ENCODE data around the gene NKIRAS2. TPM values are rescaled to one million over a fixed set of nuclear protein-coding genes. Genes with fewer than 3 reads are reported as not detected.

The NKIRAS2 gene
- total and polyA plus RNA-seq, 2 experiments from 2014 or later: 31.3 to 52.9 TPM

DNA sequence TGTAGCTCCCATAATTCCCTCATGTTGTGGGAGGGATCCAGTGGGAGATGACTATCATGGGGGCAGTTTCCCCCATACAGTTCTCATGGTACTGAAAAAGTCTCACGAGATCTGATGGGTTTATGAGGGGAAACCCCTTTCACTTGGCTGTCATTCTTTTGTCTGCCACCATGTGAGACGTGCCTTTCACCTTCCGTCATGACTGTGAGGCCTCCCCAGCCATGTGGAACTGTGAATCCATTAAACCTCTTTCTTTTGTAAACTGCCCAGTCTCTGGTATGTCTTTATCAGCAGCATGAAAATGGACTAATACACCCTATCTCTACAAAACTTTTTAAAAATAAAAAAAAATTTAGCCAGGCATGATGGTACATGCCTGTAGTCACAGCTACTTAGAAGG, 36.7 kb downstream of the NKIRAS2 start:
- Histone ChIP-seq H3K36me3 (ENCODE audit: insufficient read depth) (no peaks in the 10 kb centered on the region), H2AFZ (no peak overlapping the region), H3K4me2 (no peak overlapping the region), H3F3A (replicated peaks; ENCODE audit: low read depth) (no peaks in the 10 kb centered on the region), H3K79me2 (replicated peaks; ENCODE audit: insufficient read depth) (no peaks in the 10 kb centered on the region), H3K27ac (ENCODE audit: low read depth) (no peak overlapping the region), H3K27me3 (ENCODE audit: insufficient read depth) (no peaks in the 10 kb centered on the region), H3K4me3 (no peak overlapping the region), H3K9me2 (ENCODE audit: insufficient read depth) (no peaks in the 10 kb centered on the region), H4K20me1 (replicated peaks; ENCODE audit: insufficient read depth) (no peaks in the 10 kb centered on the region), H3K4me1 (ENCODE audit: insufficient read depth) (peaks cover 22% of the 10 kb centered on the region)
- peaks cover 22% of the 10 kb centered on the region for H3K27me3 Mint-ChIP-seq (ENCODE audit: insufficient read depth, low read depth, poor library complexity)
- ATAC-seq (no peak), DNase-seq (ENCODE audit: low spot score) (no peak)
- H3K4me3 Mint-ChIP-seq: no peak overlapping the region
- no peak overlapping the region for H3K27ac Mint-ChIP-seq
- peaks cover 45% of the 10 kb centered on the region for H3K4me1 Mint-ChIP-seq
- H3K36me3 Mint-ChIP-seq (ENCODE audit: low read depth): no peaks in the 10 kb centered on the region; the same call in 2 of the 3 replicates
- TF ChIP-seq ZNF114 (CRISPR knock-in tag; IDR thresholded peaks at IDR 0.05) (no peak), JUNB (IDR thresholded peaks at IDR 0.05; ENCODE audit: unreplicated experiment) (no peak), CREB1 (CRISPR knock-in tag; IDR thresholded peaks at IDR 0.05; ENCODE audit: low read depth) (no peak), STAT1 (IDR thresholded peaks at IDR 0.05; ENCODE audit: unreplicated experiment) (no peak), POLR2AphosphoS5 (IDR thresholded peaks at IDR 0.05; ENCODE audit: low read depth) (no peak), EZH2 (IDR thresholded peaks at IDR 0.05; ENCODE audit: low read depth, unreplicated experiment) (no peak), EZH2phosphoT487 (IDR thresholded peaks at IDR 0.05; ENCODE audit: unreplicated experiment) (no peak), ZNF331 (CRISPR knock-in tag; IDR thresholded peaks at IDR 0.05; ENCODE audit: low read depth) (no peak), NANOG (IDR thresholded peaks at IDR 0.05; ENCODE audit: borderline replicate concordance) (no peak)
- TF ChIP-seq, protein P1, sequence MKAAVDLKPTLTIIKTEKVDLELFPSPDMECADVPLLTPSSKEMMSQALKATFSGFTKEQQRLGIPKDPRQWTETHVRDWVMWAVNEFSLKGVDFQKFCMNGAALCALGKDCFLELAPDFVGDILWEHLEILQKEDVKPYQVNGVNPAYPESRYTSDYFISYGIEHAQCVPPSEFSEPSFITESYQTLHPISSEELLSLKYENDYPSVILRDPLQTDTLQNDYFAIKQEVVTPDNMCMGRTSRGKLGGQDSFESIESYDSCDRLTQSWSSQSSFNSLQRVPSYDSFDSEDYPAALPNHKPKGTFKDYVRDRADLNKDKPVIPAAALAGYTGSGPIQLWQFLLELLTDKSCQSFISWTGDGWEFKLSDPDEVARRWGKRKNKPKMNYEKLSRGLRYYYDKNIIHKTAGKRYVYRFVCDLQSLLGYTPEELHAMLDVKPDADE (IDR thresholded peaks at IDR 0.05): no peak
- TF ChIP-seq, protein P2, sequence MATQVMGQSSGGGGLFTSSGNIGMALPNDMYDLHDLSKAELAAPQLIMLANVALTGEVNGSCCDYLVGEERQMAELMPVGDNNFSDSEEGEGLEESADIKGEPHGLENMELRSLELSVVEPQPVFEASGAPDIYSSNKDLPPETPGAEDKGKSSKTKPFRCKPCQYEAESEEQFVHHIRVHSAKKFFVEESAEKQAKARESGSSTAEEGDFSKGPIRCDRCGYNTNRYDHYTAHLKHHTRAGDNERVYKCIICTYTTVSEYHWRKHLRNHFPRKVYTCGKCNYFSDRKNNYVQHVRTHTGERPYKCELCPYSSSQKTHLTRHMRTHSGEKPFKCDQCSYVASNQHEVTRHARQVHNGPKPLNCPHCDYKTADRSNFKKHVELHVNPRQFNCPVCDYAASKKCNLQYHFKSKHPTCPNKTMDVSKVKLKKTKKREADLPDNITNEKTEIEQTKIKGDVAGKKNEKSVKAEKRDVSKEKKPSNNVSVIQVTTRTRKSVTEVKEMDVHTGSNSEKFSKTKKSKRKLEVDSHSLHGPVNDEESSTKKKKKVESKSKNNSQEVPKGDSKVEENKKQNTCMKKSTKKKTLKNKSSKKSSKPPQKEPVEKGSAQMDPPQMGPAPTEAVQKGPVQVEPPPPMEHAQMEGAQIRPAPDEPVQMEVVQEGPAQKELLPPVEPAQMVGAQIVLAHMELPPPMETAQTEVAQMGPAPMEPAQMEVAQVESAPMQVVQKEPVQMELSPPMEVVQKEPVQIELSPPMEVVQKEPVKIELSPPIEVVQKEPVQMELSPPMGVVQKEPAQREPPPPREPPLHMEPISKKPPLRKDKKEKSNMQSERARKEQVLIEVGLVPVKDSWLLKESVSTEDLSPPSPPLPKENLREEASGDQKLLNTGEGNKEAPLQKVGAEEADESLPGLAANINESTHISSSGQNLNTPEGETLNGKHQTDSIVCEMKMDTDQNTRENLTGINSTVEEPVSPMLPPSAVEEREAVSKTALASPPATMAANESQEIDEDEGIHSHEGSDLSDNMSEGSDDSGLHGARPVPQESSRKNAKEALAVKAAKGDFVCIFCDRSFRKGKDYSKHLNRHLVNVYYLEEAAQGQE (IDR thresholded peaks at IDR 0.05; ENCODE audit: unreplicated experiment): no peak
- TF ChIP-seq, protein P3, sequence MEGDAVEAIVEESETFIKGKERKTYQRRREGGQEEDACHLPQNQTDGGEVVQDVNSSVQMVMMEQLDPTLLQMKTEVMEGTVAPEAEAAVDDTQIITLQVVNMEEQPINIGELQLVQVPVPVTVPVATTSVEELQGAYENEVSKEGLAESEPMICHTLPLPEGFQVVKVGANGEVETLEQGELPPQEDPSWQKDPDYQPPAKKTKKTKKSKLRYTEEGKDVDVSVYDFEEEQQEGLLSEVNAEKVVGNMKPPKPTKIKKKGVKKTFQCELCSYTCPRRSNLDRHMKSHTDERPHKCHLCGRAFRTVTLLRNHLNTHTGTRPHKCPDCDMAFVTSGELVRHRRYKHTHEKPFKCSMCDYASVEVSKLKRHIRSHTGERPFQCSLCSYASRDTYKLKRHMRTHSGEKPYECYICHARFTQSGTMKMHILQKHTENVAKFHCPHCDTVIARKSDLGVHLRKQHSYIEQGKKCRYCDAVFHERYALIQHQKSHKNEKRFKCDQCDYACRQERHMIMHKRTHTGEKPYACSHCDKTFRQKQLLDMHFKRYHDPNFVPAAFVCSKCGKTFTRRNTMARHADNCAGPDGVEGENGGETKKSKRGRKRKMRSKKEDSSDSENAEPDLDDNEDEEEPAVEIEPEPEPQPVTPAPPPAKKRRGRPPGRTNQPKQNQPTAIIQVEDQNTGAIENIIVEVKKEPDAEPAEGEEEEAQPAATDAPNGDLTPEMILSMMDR (conservative IDR thresholded peaks at IDR 0.05; ENCODE audit: low read depth in 2 of 2): no peak
- TF ChIP-seq, protein P4, sequence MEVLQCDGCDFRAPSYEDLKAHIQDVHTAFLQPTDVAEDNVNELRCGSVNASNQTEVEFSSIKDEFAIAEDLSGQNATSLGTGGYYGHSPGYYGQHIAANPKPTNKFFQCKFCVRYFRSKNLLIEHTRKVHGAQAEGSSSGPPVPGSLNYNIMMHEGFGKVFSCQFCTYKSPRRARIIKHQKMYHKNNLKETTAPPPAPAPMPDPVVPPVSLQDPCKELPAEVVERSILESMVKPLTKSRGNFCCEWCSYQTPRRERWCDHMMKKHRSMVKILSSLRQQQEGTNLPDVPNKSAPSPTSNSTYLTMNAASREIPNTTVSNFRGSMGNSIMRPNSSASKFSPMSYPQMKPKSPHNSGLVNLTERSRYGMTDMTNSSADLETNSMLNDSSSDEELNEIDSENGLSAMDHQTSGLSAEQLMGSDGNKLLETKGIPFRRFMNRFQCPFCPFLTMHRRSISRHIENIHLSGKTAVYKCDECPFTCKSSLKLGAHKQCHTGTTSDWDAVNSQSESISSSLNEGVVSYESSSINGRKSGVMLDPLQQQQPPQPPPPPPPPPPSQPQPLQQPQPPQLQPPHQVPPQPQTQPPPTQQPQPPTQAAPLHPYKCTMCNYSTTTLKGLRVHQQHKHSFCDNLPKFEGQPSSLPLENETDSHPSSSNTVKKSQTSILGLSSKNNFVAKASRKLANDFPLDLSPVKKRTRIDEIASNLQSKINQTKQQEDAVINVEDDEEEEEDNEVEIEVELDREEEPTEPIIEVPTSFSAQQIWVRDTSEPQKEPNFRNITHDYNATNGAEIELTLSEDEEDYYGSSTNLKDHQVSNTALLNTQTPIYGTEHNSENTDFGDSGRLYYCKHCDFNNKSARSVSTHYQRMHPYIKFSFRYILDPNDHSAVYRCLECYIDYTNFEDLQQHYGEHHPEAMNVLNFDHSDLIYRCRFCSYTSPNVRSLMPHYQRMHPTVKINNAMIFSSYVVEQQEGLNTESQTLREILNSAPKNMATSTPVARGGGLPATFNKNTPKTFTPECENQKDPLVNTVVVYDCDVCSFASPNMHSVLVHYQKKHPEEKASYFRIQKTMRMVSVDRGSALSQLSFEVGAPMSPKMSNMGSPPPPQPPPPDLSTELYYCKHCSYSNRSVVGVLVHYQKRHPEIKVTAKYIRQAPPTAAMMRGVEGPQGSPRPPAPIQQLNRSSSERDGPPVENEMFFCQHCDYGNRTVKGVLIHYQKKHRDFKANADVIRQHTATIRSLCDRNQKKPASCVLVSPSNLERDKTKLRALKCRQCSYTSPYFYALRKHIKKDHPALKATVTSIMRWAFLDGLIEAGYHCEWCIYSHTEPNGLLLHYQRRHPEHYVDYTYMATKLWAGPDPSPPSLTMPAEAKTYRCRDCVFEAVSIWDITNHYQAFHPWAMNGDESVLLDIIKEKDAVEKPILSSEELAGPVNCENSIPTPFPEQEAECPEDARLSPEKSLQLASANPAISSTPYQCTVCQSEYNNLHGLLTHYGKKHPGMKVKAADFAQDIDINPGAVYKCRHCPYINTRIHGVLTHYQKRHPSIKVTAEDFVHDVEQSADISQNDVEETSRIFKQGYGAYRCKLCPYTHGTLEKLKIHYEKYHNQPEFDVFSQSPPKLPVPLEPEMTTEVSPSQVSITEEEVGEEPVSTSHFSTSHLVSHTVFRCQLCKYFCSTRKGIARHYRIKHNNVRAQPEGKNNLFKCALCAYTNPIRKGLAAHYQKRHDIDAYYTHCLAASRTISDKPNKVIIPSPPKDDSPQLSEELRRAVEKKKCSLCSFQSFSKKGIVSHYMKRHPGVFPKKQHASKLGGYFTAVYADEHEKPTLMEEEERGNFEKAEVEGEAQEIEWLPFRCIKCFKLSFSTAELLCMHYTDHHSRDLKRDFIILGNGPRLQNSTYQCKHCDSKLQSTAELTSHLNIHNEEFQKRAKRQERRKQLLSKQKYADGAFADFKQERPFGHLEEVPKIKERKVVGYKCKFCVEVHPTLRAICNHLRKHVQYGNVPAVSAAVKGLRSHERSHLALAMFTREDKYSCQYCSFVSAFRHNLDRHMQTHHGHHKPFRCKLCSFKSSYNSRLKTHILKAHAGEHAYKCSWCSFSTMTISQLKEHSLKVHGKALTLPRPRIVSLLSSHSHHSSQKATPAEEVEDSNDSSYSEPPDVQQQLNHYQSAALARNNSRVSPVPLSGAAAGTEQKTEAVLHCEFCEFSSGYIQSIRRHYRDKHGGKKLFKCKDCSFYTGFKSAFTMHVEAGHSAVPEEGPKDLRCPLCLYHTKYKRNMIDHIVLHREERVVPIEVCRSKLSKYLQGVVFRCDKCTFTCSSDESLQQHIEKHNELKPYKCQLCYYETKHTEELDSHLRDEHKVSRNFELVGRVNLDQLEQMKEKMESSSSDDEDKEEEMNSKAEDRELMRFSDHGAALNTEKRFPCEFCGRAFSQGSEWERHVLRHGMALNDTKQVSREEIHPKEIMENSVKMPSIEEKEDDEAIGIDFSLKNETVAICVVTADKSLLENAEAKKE (CRISPR knock-in tag; IDR thresholded peaks at IDR 0.05): no peak
- no peaks in the 10 kb centered on the region for H3K9me3 Mint-ChIP-seq

Measured in GM23338 (cell line).